Measurements from ENCODE around the gene SDCCAG8. TPM values are rescaled to one million over a fixed set of nuclear protein-coding genes. Genes with fewer than 3 reads are reported as not detected.

The SDCCAG8 gene
- total and polyA plus RNA-seq, 11 donors = 7.8 to 36.6 (median 21.6) TPM

- Histone ChIP-seq H3K4me1 (peaks cover 0 to 6% (median 0%) of the 10 kb centered on the region in 12 donors), H3K4me3 (no peak overlapping the region), H3K36me3 (peaks cover 0 to 13% (median 1%) of the 10 kb centered on the region in 9 donors), H3K27me3 (no peaks in the 10 kb centered on the region), H3K27ac (no peak overlapping the region), H3K9me3 (no peaks in the 10 kb centered on the region)
- no peak for ATAC-seq
- no peak for DNase-seq
- 77 to 97% (median 89%) methylated on average over 5 of the region's 5 CpGs for WGBS, 4 donors
- intact Hi-C loops (cut with DNase I) = no loop called here
- no peak for TF ChIP-seq CTCF (IDR thresholded peaks at IDR 0.05)
- no peak for TF ChIP-seq POLR2A (IDR thresholded peaks at IDR 0.05)
Measured at GRCh38 chr1:243465738-243466137, 209.9 kb downstream of the SDCCAG8 start.

GRCh38 chr1:243469497-243469896, 213.7 kb downstream of the SDCCAG8 start:
- WGBS, 4 donors = 95 to 100% (median 98%) methylated on average over 3 of the region's 3 CpGs
- H3K27me3 ChIP-seq = no peaks in the 10 kb centered on the region
- no peak for ATAC-seq
- no peak overlapping the region for H3K27ac ChIP-seq
- no peaks in the 10 kb centered on the region for H3K9me3 ChIP-seq
- peaks cover 0 to 23% (median 7%) of the 10 kb centered on the region in 12 donors for H3K4me1 ChIP-seq
- no peak overlapping the region for H3K4me3 ChIP-seq
- H3K36me3 ChIP-seq = peaks cover 0 to 5% (median 0%) of the 10 kb centered on the region in 9 donors
- intact Hi-C loops (cut with DNase I) = no loop called here
- TF ChIP-seq POLR2A (IDR thresholded peaks at IDR 0.05) = no peak
- TF ChIP-seq CTCF (IDR thresholded peaks at IDR 0.05) = no peak
- DNase-seq = no peak

- peaks cover 0 to 23% (median 7%) of the 10 kb centered on the region in 12 donors for H3K4me1 ChIP-seq
- TF ChIP-seq CTCF (IDR thresholded peaks at IDR 0.05) (no peak), POLR2A (IDR thresholded peaks at IDR 0.05) (no peak)
- H3K36me3 ChIP-seq = peaks cover 0 to 5% (median 0%) of the 10 kb centered on the region in 9 donors
- WGBS, 4 donors = 82 to 87% (median 84%) methylated on average over 7 of the region's 7 CpGs
- H3K9me3 ChIP-seq = no peaks in the 10 kb centered on the region
- ATAC-seq (no peak), DNase-seq (no peak)
- intact Hi-C loops (cut with DNase I) = loop anchor here in 1 of 10 donors (10.0 kb wide), 1 partner anchor 274 kb away; no protein-coding TSS in a partner anchor
- no peak overlapping the region for H3K4me3 ChIP-seq
- H3K27ac ChIP-seq = no peak overlapping the region
- H3K27me3 ChIP-seq = no peaks in the 10 kb centered on the region
Measured at GRCh38 chr1:243470502-243470901, 214.7 kb downstream of the SDCCAG8 start.

- intact Hi-C loops (cut with DNase I) = loop anchor here in 1 of 10 donors (10.0 kb wide), 1 partner anchor 274 kb away; no protein-coding TSS in a partner anchor
- peak in 3 of 4 donors; percentile 34 to 50 (median 47) for ATAC-seq
- no peaks in the 10 kb centered on the region for H3K9me3 ChIP-seq
- no peaks in the 10 kb centered on the region for H3K27me3 ChIP-seq
- 86 to 90% (median 89%) methylated on average over 17 of the region's 17 CpGs for WGBS, 4 donors
- TF ChIP-seq POLR2A (IDR thresholded peaks at IDR 0.05) (no peak), CTCF (IDR thresholded peaks at IDR 0.05) (no peak)
- H3K4me3 ChIP-seq = no peak overlapping the region
- peaks cover 0 to 23% (median 7%) of the 10 kb centered on the region in 12 donors for H3K4me1 ChIP-seq
- H3K27ac ChIP-seq = no peak overlapping the region
- DNase-seq = no peak
- H3K36me3 ChIP-seq = peaks cover 0 to 5% (median 0%) of the 10 kb centered on the region in 9 donors
Measured at GRCh38 chr1:243471026-243471685, 215.3 kb downstream of the SDCCAG8 start.
